Stimulated activated CD4-positive, alpha-beta T cell treated with anti-CD3 and anti-CD28 coated beads, Interleukin-4, amount 100 ng/mL, for 1 hour (primary cell): ENCODE results near the gene BCAP29.
"Not testable (repeated sequence)": the region's sequence is repeated elsewhere in the genome, so short reads cannot be mapped to it uniquely, and the experiment has no call there.

Experiments used
- DNase-seq: peaks from one replicate; pipeline ENCODE4 v3.0.0-alpha.2; 2020

The BCAP29 gene

DNA sequence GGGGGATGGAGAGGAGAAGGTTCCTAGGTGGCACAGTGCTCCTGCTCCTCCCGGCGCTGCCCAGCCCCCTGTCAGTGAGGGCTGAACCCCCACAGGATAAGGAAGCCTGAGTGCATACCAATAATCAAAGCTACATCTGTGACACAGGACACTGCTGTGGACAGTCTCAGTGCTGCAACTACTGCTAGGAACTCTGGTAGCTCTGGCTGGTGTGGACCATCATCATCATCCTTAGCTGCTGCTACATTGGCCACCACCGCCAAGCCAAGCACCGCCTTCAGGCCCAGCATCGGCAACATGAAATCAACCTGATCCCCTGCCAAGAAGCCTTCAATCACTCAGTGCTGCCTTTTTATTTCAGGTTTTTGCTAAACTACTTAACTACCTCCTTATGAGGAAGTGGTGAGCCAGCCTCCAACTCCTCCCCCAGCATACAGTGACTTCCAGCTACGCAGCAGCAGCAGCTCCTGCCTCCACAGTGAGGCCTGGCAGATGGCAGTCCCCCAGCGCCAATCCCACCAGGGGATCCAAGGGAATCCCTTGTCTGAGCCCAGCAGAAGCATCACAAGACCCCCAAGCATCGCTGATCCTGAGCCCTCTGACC lies 48.5 kb downstream of the BCAP29 start:
- no peak for DNase-seq

DNA sequence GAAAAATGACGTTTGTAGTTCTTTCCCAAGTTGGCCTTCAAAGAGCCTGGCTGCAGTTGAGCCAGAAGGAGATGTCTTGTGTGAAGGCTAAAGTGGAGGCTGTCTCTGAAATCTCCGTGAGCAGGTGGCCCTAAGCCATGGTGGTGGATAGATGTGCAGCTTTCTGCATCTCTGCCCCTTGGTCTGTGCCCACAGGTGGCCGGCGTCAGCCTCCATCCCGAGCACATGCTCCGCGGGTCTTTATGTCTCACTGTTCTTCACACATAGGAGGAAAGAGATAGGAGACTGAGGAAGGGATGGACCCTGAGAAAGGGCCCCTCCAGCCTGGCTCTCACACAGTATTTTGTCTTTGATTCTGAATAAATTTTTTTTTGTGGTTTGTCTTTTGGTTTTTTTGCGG lies 50.3 kb downstream of the BCAP29 start:
- no peak for DNase-seq

DNA sequence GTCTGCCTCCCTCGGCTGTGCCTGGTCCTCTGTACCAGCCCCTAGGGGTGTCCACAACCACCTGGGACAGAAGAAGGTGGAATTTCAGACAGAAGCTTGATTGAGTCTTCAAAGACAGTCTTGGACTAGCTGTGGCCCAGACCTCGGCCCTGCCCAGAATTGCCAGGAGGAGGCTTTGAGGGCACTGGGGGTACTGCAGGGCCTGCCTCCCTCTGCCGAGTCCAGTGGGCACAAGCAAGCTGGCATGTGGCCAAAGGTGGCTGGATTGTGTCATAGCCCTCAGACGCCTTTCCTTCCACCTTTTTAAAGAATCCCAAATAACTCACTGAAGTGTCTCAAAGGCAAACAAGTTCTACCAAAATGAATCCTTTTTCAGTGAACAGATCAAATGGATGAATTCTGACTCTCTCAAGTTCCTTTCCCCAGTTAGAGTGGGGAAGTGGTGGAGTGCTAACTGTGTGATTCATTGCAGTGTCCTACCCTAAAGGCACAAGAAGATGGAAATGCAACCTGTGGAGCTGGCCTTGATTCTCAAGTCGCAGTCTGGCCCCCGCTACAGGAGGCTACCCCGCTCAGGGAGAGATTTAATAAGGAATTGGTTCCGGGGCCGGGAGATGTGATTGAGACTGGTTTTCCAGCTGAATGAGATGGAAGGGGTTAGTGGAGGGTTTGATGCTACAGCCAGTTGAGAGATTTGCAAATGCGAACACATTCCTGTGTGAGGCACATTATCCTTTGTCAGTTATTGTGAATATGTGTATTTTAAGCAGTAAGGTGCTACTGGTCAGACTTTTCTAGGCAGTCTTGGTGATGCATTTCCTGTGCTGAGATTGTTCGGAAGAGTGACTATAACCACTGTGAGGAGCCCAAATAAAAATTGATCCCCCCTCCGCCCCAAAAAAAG lies 51.8 kb downstream of the BCAP29 start:
- no peak for DNase-seq

DNA sequence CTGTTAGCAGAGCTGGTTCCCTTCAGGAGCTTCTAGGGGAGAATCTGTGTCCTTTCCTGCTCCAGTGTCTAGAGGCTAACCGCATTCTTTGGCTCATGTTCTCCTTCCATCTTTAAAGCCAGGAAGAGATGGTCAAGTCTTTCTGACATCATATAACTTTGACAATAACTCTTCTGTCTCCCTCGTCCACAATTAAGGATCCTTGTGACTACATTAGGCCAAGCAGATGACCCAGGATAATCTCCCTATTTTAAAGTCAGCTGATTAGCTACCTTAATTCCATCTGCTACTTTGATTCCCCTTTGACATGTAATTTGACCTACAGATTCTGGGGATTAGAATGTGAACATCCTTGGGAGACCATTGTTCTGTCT lies 52.4 kb downstream of the BCAP29 start:
- no peak for DNase-seq

DNA sequence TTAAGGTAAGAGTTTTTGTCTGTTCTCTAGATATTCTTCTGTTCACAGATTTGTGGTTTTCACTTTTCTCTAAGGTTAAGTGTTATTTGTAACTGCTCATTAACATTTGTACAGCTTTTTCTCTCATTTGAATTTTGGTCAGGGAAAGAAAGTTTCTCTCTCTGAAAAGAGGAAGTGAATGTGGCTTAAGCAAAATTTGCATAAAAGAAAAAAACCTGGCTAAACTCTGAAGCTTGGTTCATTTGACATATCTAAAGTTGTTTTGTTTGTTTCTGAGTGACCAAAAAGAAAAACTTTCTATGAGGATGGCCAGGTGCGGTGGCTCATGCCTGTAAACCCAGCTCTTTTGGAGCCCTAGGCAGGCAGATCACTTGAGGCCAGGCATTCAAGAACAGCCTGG lies 58.5 kb downstream of the BCAP29 start:
- DNase-seq = no peak

DNA sequence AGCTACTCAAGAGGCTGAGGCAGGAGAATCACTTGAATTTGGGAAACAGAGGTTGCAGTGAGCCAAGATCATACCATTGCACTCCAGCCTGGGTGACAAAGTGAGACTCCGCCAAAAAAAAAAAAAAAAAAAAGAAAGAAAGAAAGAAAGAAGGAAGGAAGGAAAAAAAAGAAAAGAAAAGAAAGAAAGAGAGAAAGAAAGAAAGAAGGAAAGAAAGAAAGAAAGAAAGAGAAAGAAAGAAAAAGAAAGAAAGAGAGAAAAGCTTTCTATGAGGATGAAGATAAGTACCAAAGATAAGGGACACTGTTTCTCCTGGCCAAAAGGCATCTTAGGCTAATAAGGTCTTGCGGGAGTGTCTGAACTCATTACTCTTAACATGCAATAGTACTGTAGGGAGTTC lies 59.0 kb downstream of the BCAP29 start:
- DNase-seq = not testable (repeated sequence)

DNA sequence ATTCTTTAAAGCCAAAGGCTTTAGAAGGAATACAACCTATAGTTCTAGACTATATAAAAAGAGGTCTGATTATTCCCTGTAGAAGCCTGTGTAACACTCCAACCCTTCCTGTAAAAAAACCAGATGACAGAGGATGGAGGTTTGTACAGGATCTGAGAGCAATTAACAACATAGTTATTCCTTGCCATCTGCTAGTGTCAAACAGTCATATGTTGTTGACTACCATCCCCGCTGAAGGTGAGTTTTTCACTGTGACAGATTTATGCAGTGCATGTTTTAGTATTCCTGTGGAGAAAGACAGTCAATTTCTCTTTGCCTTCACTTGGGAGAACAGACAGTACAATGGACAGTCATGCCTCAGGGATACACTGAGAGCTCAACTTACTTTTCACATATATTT lies 61.6 kb downstream of the BCAP29 start:
- DNase-seq = no peak

DNA sequence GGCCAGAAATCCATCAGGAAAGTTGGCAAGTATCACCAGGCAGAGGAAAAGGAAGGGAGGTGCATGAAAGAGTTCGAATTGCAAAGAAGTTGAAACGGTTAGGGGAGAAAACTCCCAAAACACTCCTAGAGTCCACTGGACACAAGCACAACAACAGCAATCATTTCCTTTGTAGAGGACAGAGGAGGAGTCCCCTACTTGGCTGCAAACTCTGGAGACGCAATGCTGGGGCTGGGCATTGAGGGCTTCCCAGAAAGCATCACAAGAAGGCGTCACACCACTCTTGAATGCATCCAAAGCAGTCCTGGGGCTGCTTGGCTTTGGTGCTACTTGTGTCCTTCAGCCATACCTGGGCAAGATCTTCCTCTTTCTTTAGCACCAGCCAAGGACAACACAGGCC lies 62.5 kb downstream of the BCAP29 start:
- DNase-seq = no peak

DNA sequence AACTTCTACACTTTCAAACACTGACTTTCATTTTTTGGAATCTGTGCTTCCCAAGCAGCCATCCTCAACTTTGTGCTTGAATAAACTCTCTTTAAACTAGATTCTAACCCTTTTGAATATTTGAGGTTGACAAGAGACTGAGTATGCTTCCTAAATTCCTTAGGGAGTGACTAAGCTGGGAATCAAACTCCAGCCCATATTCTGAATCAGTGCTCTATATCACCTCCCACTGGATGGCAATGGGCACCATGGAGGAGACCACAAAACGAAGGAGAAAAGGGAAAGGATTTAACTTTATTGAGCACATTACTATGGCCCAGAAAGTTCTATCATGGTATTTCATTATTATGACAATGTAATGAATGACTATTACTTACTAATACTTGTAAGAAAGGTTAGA lies 63.4 kb downstream of the BCAP29 start:
- DNase-seq = no peak

DNA sequence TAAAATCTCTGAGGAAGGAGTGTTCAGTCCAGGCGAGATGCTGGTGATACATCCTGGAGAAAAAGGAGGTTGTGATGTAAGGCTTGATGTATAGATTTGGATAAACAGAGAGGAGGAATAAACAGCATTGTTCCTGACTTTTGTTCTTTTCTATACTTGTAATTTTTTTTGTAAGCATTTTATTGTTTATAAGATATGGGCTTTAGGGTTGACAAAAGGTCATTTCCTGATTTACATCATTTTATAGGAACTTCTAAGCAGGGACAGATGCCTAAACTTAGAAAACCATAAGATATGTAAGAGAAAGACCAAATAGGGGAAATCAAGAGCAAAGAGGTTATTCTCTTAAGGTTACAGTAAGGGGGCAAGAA lies 63.9 kb downstream of the BCAP29 start:
- no peak for DNase-seq

DNA sequence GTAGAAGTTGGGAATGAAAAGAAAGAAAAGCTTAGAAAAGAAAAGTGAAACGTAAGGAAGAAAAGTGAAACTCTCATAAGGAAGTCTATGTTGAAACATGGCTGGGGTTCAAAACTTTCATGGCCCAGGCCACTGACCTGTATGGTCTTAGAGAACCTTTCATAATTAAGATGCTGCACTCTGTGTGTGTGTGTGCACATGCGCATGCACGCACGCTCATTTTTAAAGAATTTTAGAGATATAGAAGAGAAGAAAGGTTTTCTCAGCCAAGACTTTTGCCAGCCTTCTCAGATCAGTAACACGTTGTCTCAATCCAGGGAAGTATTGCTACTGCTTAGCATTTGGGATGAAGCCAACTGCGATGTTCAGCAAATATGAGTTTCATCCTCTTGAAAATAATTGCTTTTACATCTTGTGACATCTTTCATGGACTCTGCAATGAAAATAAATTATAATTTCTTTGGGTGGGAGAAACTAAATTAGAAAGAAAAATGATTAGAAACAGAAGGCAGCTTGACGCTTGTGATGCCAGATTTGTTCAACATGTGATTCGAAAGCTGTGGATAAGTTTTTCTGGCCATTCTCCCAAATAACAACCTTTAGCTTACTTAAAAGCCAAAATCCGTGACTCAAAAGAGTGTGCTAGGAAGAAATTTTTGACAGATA lies 64.4 kb downstream of the BCAP29 start:
- DNase-seq = no peak

DNA sequence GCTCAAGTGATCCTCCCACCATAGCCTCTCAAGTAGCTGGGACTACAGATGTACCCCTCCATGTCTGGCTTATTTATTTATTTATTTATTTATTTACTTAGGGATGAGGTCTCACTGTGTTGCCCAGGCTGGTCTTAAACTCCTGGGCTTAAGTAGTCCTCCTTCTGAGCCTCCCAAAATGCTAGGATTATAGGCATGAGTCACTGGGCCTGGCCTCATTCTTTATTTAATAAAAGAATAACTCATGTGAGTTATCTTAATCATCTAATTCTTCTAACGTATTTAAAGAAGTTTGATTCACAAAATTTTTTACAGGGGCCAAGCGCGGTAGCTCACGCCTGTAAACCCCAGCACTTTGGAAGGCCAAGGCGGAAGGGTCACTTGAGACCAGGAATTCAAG lies 72.6 kb downstream of the BCAP29 start:
- DNase-seq = no peak

DNA sequence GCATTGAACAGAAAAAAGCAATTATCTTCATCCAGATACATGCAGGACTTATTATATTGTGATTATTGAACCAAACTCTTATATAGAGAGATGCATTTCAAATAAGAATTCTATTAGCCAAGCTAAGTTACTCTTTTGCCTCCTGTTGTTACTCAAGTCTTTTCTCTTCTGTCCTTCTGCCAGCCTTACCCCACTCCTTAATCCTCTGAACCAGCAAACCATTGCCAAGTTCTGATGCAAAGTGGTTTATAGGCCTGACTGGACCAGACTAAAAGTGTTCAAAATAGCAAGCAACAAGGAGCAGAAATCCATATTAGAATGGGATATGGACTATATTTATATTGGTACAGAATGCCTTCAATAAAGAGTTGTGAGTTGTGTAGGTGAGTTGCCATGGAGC lies 78.4 kb downstream of the BCAP29 start:
- no peak for DNase-seq

DNA sequence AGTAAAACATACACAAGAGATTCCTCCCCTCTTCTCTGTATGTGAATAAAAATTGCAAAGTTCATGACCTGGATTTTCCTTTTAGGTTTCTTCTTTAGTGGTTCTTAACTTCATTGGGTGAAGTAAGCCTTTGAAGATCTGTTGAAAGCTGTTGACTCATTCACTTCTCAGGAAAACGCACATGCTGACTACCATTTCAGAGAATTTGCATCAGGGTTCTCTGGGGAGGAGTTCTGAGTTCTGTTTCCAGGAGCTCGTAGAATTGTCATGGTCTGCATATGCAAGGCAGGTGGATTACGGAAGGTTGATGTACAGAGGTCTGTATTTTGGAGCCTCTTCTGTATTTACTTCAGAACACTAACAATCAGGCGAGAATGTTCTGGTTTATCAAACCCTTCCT lies 79.6 kb downstream of the BCAP29 start:
- peak; percentile 24 for DNase-seq

DNA sequence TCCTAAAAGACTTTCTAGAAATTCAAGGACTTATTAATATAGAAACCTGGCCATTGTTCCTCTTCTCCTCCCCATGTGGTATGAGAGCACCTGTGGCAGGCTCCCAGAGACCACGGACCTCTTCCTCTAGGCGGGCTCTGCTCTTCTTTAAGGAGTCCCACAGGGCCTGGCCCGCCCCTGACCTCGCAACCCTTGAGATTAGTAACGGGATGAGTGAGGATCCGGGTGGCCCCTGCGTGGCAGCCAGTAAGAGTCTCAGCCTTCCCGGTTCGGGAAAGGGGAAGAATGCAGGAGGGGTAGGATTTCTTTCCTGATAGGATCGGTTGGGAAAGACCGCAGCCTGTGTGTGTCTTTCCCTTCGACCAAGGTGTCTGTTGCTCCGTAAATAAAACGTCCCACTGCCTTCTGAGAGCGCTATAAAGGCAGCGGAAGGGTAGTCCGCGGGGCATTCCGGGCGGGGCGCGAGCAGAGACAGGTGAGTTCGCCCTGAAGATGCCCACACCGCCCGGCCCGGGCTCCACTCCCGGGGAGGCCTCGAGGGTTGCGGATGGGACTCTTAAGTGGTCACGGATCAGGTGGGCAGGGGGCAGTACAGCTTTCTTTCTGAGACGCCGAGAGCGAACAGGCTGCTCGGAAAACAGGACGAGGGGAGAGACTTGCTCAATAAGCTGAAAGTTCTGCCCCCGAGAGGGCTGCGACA lies 80.5 kb downstream of the BCAP29 start, which contains the start of gene SLC26A4:
Gene SLC26A4 (plus strand): TSS at position 448 of the 700 bp plus-strand sequence. CDS start 814 bp downstream, outside the sequence.
- DNase-seq = peak; percentile 34

DNA sequence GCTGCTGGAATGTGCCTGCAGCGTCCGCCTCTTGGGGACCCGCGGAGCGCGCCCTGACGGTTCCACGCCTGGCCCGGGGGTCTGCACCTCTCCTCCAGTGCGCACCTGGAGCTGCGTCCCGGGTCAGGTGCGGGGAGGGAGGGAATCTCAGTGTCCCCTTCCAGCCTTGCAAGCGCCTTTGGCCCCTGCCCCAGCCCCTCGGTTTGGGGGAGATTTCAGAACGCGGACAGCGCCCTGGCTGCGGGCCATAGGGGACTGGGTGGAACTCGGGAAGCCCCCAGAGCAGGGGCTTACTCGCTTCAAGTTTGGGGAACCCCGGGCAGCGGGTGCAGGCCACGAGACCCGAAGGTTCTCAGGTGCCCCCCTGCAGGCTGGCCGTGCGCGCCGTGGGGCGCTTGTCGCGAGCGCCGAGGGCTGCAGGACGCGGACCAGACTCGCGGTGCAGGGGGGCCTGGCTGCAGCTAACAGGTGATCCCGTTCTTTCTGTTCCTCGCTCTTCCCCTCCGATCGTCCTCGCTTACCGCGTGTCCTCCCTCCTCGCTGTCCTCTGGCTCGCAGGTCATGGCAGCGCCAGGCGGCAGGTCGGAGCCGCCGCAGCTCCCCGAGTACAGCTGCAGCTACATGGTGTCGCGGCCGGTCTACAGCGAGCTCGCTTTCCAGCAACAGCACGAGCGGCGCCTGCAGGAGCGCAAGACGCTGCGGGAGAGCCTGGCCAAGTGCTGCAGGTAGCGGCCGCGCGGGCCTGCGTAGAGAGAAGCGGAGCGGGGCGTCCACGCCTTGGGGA lies 81.2 kb downstream of the BCAP29 start:
- peak; percentile 61 for DNase-seq

DNA sequence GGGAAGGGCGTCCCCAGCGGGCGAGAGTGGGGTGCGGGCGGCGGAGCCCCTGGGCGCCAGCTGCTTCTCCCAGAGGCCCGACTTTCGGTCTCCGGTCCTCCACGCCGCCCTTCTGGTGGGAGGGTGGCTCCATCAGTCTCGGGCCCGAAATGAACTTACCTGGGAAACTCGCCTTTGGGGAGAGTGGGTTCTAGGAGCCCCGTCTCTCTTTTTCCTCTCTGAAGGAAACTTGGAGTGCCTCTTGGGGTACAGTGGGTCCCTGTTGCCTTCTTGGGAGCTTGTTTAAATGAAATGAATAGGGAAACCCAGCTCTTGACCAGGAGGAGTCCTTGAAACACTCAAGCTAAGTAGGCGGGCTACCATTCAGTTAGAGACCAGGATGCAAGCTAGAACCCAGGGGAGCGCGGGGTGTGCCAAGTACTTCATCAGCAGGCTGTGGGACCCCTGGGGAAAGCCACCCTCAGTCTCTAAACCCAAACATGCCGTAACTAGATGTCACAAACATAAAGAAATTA lies 81.9 kb downstream of the BCAP29 start:
- no peak for DNase-seq

DNA sequence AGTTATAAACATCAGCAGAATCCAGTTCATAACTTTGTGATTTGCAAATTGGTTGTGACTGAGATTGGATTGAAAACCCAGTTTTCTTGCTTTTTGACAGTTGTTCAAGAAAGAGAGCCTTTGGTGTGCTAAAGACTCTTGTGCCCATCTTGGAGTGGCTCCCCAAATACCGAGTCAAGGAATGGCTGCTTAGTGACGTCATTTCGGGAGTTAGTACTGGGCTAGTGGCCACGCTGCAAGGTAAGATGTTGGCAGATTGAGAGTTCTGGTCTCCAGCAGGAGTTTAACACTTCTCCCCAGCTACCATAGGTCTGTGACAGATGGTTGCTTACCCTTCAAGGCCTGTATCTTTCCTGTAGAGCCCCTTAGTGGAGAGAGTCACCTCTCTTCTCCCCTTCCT lies 83.2 kb downstream of the BCAP29 start:
- no peak for DNase-seq

DNA sequence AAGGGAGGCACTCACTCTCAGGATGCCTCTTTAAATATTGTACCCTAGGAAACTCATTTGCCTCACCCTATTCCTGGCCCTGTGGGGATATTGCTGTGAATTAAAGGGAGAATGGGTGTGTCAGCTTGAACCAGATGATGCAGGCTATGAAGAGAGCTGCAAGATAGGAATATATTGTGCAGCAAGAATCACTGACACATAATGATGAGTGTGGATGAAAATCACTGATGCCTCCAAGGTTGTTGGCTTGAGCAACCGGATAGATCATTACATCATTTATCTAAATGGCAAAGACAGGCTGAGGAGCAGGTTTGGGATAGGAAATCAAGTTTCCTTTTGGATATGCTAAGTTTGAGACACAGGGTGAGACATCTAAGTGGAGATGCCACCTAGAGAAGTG lies 86.7 kb downstream of the BCAP29 start:
- DNase-seq = no peak

DNA sequence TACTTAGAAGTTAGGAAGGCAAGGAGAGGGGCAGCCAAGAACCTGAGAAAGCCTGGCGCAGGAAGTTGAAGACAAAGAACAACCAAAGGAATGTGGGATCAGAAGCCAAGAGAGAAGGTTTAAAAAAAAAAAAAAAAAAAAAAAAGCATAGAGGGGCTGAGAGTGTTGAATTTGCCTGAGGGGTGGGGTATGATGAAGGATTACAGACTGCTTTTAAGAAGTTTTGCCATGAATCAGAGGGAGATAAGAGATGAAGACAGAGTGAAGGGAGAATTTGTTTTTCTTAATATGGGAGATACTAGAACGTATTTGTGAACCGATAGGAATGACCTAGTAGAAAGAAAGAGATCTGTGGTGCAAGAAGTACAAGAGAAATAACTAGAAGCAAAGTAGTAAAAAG lies 87.3 kb downstream of the BCAP29 start:
- no peak for DNase-seq

DNA sequence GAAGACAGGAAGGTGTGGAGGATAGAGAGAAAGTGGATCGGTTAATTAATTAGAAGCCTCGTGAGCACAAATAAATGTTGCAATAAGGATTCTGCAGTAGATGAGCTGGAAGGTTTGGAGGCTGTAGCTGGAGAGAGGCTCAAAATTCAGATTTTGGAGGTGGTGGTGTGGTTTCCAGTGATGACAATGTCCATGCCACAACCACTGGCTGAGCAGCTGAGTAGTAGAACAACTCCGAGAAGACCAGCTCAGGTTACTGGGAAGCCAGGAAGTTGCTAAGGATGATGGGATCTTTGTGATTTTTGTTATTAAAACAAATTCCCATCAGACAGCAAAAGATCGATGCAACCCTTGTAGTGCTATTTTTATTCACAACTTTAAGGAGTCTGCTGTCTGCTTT lies 88.2 kb downstream of the BCAP29 start:
- no peak for DNase-seq
